Osteoblast (primary cell): ENCODE results near the gene MMGT1. TPM values are rescaled to one million over a fixed set of nuclear protein-coding genes. Genes with fewer than 3 reads are reported as not detected.

ENCODE experiments used
- DNase-seq: peaks from one replicate; pipeline ENCODE4 v3.0.0; 2011; ENCODE audit warnings: low spot score, mixed read lengths; ENCODE audit not compliant: insufficient read length; ENCODE audit errors: missing footprints
- H2AFZ ChIP-seq: 2 replicates; pipeline ENCODE4 v1.6.0; 2011; ENCODE audit warnings: mild to moderate bottlenecking, low read length
- H3K27ac ChIP-seq: 2 replicates; pipeline ENCODE4 v1.5.1; 2011; ENCODE audit warnings: mild to moderate bottlenecking, low read depth, low read length, moderate library complexity
- H3K27me3 ChIP-seq: 2 replicates; pipeline ENCODE4 v1.6.0; 2012; ENCODE audit warnings: mild to moderate bottlenecking, control low read depth, inconsistent platforms, low read length, moderate library complexity; ENCODE audit not compliant: insufficient read depth
- H3K36me3 ChIP-seq: 2 replicates; pipeline ENCODE4 v1.5.1; 2011; ENCODE audit warnings: mild to moderate bottlenecking, low read length, control low read depth, moderate library complexity; ENCODE audit not compliant: insufficient read depth
- H3K4me1 ChIP-seq: 2 replicates; pipeline ENCODE4 v1.5.1; 2011; ENCODE audit warnings: mild to moderate bottlenecking, low read length, control low read depth, moderate library complexity; ENCODE audit not compliant: insufficient read depth
- H3K4me2 ChIP-seq: 2 replicates; pipeline ENCODE4 v1.6.0; 2011; ENCODE audit warnings: mild to moderate bottlenecking, low read length; ENCODE audit not compliant: insufficient read depth
- H3K4me3 ChIP-seq: fragments of 200-600 bp; sonication (generic); 3 replicates; pipeline ENCODE4 v1.5.1; 2012; ENCODE audit warnings: mild to moderate bottlenecking, low read length, inconsistent platforms; ENCODE audit not compliant: insufficient read depth
- H3K79me2 ChIP-seq: 2 replicates; pipeline ENCODE4 v1.6.0; 2012; ENCODE audit warnings: mild to moderate bottlenecking, low read length, control low read depth, inconsistent platforms; ENCODE audit not compliant: insufficient read depth
- H3K9me3 ChIP-seq: 2 replicates; pipeline ENCODE4 v1.5.1; 2011; ENCODE audit warnings: low read depth, low read length, control low read depth
- H4K20me1 ChIP-seq: 2 replicates; pipeline ENCODE4 v1.6.0; 2012; ENCODE audit warnings: mild to moderate bottlenecking, low read length, control low read depth; ENCODE audit not compliant: insufficient read depth
- CTCF ChIP-seq: IDR thresholded peaks from 2 replicates; pipeline ENCODE4 v1.5.1; 2011; ENCODE audit warnings: mild to moderate bottlenecking, low read depth, low read length, moderate library complexity; ENCODE audit errors: extremely low read depth
- total RNA-seq: library from RNA; depleted of rRNA; stranded (reverse); fragments of >200 nt; gene quantifications from 2 replicates; pipeline ENCODE4 v1.2.3, GENCODE V29; 2012

MMGT1 gene
- total RNA-seq, 1 donor, result 25.0 TPM

GRCh38 chrX:135974279-135974856 is 580 bp upstream of the MMGT1 start:
- Histone ChIP-seq H3K79me2 (peaks cover 29% of the 10 kb centered on the region), H3K9me3 (no peaks in the 10 kb centered on the region), H3K27ac (no peak overlapping the region), H3K27me3 (no peaks in the 10 kb centered on the region), H3K36me3 (no peaks in the 10 kb centered on the region), H2AFZ (peak overlapping the region; percentile 77), H4K20me1 (peaks cover 7% of the 10 kb centered on the region), H3K4me2 (peak overlapping the region; percentile 75), H3K4me1 (peaks cover 10% of the 10 kb centered on the region), H3K4me3 (peak overlapping the region; percentile 65)
- no peak for TF ChIP-seq CTCF
- DNase-seq, result no peak

- no peak for TF ChIP-seq CTCF
These were observed 702 bp downstream of the MMGT1 start for GRCh38 chrX:135973025-135973547.

GRCh38 chrX:135951291-135951690 is 22.5 kb downstream of the MMGT1 start:
- no peaks in the 10 kb centered on the region for H3K9me3 ChIP-seq
- no peaks in the 10 kb centered on the region for H3K36me3 ChIP-seq
- no peaks in the 10 kb centered on the region for H3K27me3 ChIP-seq
- no peak overlapping the region for H3K4me2 ChIP-seq
- no peak for DNase-seq
- no peak overlapping the region for H2AFZ ChIP-seq
- H3K27ac ChIP-seq, result no peak overlapping the region
- no peaks in the 10 kb centered on the region for H3K4me1 ChIP-seq
- H3K4me3 ChIP-seq, result no peak overlapping the region
- no peak for TF ChIP-seq CTCF
- H3K79me2 ChIP-seq, result no peaks in the 10 kb centered on the region
- H4K20me1 ChIP-seq, result no peaks in the 10 kb centered on the region

More at GRCh38 chrX:135973025-135973547, 702 bp downstream of the MMGT1 start:
- no peak for DNase-seq
- Histone ChIP-seq H3K27ac (peak overlapping the region; percentile 88), H3K4me2 (peak overlapping the region; percentile 91), H3K36me3 (no peaks in the 10 kb centered on the region), H3K9me3 (no peaks in the 10 kb centered on the region), H3K4me1 (peaks cover 10% of the 10 kb centered on the region), H2AFZ (peak overlapping the region; percentile 86), H3K4me3 (peak overlapping the region; percentile 86), H3K79me2 (peaks cover 35% of the 10 kb centered on the region), H3K27me3 (no peaks in the 10 kb centered on the region), H4K20me1 (peaks cover 7% of the 10 kb centered on the region)

GRCh38 chrX:135944486-135944885 is 29.3 kb downstream of the MMGT1 start:
- H2AFZ ChIP-seq, result no peak overlapping the region
- H3K4me3 ChIP-seq, result no peak overlapping the region
- H4K20me1 ChIP-seq, result no peaks in the 10 kb centered on the region
- H3K4me1 ChIP-seq, result no peaks in the 10 kb centered on the region
- H3K36me3 ChIP-seq, result no peaks in the 10 kb centered on the region
- TF ChIP-seq CTCF, result no peak
- H3K4me2 ChIP-seq, result no peak overlapping the region
- H3K79me2 ChIP-seq, result no peaks in the 10 kb centered on the region
- no peak for DNase-seq
- no peaks in the 10 kb centered on the region for H3K27me3 ChIP-seq
- no peak overlapping the region for H3K27ac ChIP-seq
- H3K9me3 ChIP-seq, result no peaks in the 10 kb centered on the region
